Cerebellar nuclear complex (tissue), 1 donor: ENCODE results near the gene NR2F6.
"Not testable (repeated sequence)": the region's sequence is repeated elsewhere in the genome, so short reads cannot be mapped to it uniquely, and the experiment has no call there.

Experiments used
- DNase-seq, 2 experiments: peaks; one replicate each; lab custom pipeline; 2025; lab: John Stamatoyannopoulos, UW

NR2F6 gene

GRCh38 chr19:17210296-17210695, 35.4 kb downstream of the NR2F6 start:
- DNase-seq, result no peak

- DNase-seq, result no peak
Observed at GRCh38 chr19:17209126-17210036, 36.3 kb downstream of the NR2F6 start.

- DNase-seq, result no peak
Observed at GRCh38 chr19:17206736-17207581, 38.8 kb downstream of the NR2F6 start.

- no peak for DNase-seq
Observed at GRCh38 chr19:17205237-17206140, 40.2 kb downstream of the NR2F6 start.

GRCh38 chr19:17202713-17203112, 43.0 kb downstream of the NR2F6 start:
- no peak for DNase-seq

- no peak for DNase-seq
Observed at GRCh38 chr19:17202249-17202648, 43.5 kb downstream of the NR2F6 start.

GRCh38 chr19:17200408-17201079, 45.2 kb downstream of the NR2F6 start:
- DNase-seq, result no peak

GRCh38 chr19:17197666-17198065, 48.1 kb downstream of the NR2F6 start:
- DNase-seq, result no peak

GRCh38 chr19:17196610-17197009, 49.1 kb downstream of the NR2F6 start:
- DNase-seq, result no peak

GRCh38 chr19:17195106-17195505, 50.6 kb downstream of the NR2F6 start:
- no peak for DNase-seq

GRCh38 chr19:17194608-17195007, 51.1 kb downstream of the NR2F6 start:
- no peak for DNase-seq

GRCh38 chr19:17192751-17193150, 53.0 kb downstream of the NR2F6 start:
- no peak for DNase-seq

GRCh38 chr19:17191736-17192135, 54.0 kb downstream of the NR2F6 start:
- DNase-seq, result not testable (repeated sequence)

GRCh38 chr19:17185590-17185989, 60.1 kb downstream of the NR2F6 start:
- DNase-seq, result no peak

GRCh38 chr19:17184371-17184841, 61.3 kb downstream of the NR2F6 start:
- no peak for DNase-seq

GRCh38 chr19:17183858-17184321, 61.8 kb downstream of the NR2F6 start:
- no peak for DNase-seq

- DNase-seq, result no peak
Observed at GRCh38 chr19:17183271-17183761, 62.4 kb downstream of the NR2F6 start.
